ENCODE results near the gene LUZP1.

DNA sequence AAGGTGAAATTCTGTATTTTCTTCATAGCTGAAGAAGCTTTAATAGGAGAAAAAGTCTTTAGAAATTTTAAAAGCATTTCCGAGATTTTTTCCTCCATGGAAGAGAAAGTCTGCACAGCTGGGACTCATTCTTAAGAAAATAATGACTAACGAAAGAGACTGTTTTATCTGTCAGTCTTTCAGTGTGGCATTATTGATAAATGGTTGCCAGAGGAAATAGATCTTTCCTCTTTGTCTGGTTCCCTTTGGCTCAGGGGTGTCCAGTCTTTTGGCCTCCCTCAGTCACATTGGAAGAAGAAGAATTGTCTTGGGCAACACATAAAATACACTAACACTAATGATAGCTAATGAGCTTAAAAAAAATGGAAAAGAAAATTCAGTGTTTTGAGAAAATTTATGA is 99.5 kb downstream of the LUZP1 start:
- no peak for TF ChIP-seq POLR2AphosphoS5 (IDR thresholded peaks at IDR 0.05)
- TF ChIP-seq, protein P1, sequence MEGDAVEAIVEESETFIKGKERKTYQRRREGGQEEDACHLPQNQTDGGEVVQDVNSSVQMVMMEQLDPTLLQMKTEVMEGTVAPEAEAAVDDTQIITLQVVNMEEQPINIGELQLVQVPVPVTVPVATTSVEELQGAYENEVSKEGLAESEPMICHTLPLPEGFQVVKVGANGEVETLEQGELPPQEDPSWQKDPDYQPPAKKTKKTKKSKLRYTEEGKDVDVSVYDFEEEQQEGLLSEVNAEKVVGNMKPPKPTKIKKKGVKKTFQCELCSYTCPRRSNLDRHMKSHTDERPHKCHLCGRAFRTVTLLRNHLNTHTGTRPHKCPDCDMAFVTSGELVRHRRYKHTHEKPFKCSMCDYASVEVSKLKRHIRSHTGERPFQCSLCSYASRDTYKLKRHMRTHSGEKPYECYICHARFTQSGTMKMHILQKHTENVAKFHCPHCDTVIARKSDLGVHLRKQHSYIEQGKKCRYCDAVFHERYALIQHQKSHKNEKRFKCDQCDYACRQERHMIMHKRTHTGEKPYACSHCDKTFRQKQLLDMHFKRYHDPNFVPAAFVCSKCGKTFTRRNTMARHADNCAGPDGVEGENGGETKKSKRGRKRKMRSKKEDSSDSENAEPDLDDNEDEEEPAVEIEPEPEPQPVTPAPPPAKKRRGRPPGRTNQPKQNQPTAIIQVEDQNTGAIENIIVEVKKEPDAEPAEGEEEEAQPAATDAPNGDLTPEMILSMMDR (IDR thresholded peaks at IDR 0.05): no peak
- TF ChIP-seq POLR2A (IDR thresholded peaks at IDR 0.05): no peak

Measured in transverse colon (tissue), 4 donors.